ENCODE data around the gene MAP2K5.

GRCh38 chr15:67843092-67843501, 300.6 kb downstream of the MAP2K5 start:
- TF ChIP-seq, protein P1, sequence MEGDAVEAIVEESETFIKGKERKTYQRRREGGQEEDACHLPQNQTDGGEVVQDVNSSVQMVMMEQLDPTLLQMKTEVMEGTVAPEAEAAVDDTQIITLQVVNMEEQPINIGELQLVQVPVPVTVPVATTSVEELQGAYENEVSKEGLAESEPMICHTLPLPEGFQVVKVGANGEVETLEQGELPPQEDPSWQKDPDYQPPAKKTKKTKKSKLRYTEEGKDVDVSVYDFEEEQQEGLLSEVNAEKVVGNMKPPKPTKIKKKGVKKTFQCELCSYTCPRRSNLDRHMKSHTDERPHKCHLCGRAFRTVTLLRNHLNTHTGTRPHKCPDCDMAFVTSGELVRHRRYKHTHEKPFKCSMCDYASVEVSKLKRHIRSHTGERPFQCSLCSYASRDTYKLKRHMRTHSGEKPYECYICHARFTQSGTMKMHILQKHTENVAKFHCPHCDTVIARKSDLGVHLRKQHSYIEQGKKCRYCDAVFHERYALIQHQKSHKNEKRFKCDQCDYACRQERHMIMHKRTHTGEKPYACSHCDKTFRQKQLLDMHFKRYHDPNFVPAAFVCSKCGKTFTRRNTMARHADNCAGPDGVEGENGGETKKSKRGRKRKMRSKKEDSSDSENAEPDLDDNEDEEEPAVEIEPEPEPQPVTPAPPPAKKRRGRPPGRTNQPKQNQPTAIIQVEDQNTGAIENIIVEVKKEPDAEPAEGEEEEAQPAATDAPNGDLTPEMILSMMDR (IDR thresholded peaks at IDR 0.05; ENCODE audit: low read length): no peak
- TF ChIP-seq EZH2 (optimal IDR thresholded peaks at IDR 0.05; ENCODE audit: low read depth, low read length): no peak

All from MM.1S (cell line).